ENCODE data around the gene ARL4A. TPM values are rescaled to one million over a fixed set of nuclear protein-coding genes. Genes with fewer than 3 reads are reported as not detected.

The ARL4A gene
- total and polyA plus RNA-seq, 2 of the 8 experiments (the other 6 are each of a cell fraction or from before 2014, with no cell fraction given) = 14.5 to 29.2 TPM

DNA sequence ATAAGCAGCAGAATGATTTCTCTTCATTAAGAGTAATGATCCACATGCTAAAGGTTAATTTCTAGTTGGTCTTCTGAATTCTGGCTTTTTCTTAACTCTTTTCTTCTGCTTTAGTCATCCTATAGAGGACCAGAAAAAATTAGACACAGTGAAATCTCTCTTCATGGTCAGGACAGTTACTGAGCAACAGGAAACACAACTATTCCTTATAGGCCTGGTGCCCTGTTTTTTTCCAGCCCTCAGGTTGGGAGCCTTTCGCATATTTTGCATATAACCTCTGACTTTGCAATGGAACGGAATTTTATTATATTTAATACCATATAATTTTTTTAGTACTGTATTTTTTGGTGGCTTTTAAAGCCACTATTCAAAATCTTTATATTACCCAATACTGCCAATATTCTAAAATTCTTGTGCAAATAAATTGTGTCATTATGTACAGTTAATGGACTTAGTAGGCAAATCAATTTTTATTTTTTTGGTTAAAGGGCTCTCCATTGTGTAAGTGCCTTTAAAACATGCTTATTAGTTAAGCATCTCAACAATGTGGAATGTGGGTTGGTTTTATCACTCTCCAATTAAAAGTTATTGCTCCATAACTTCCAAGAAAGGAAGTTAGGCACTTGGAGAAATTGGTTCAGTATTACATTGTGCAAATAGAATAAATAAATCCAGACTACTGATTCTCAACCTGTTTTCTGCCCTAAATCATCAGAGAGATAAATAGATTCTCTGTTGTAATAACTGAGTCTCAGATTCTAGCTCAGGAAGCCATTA lies 22.5 kb downstream of the ARL4A start:
- Histone ChIP-seq H2AK5ac (ENCODE audit: low read depth, low read length) (no peak overlapping the region), H3K56ac (replicated peaks; ENCODE audit: insufficient read length, low read depth, low read length) (no peak overlapping the region), H2AFZ (ENCODE audit: low read length) (no peak overlapping the region), H2BK15ac (ENCODE audit: low read length) (no peak overlapping the region), H3K4ac (replicated peaks; ENCODE audit: insufficient read length, low read depth, low read length) (no peak overlapping the region), H3K36me3 (ENCODE audit: control insufficient read depth in 2 of 4, insufficient read depth in 4 of 4, low read length in 3 of 4) (no peaks in the 10 kb centered on the region), H4K8ac (ENCODE audit: extremely low read depth, insufficient read depth, low read length) (no peak overlapping the region), H3K14ac (ENCODE audit: insufficient read length) (no peak overlapping the region), H3K18ac (ENCODE audit: extremely low read depth, low read length) (no peak overlapping the region), H3K79me1 (ENCODE audit: low read depth, low read length) (no peaks in the 10 kb centered on the region), H4K91ac (replicated peaks; ENCODE audit: insufficient read length, low read length) (no peak overlapping the region), H3K27me3 (replicated peaks in 1 of 4; ENCODE audit: control insufficient read depth in 3 of 4, extremely low read depth in 1 of 4, insufficient read depth in 3 of 4, low read length in 3 of 4) (no peaks in the 10 kb centered on the region), H2BK12ac (ENCODE audit: low read depth, low read length) (no peak overlapping the region), H3K4me1 (replicated peaks in 1 of 4; ENCODE audit: control insufficient read depth in 3 of 4, insufficient read depth in 4 of 4, low read length in 3 of 4) (peaks cover 0 to 7% (median 2%) of the 10 kb centered on the region in 4 experiments; a peak in 2 of 7 replicates), H3K27ac (ENCODE audit: low read depth, low read length) (no peak overlapping the region), H2BK120ac (replicated peaks; ENCODE audit: low read depth, low read length) (no peak overlapping the region), H3K4me3 (ENCODE audit: extremely low read depth in 1 of 4, insufficient read depth in 2 of 4, low read depth in 3 of 4, low read length in 4 of 4) (no peak overlapping the region), H3K4me2 (ENCODE audit: insufficient read depth in 1 of 2, low read depth in 2 of 2, low read length in 2 of 2) (no peak overlapping the region), H3K9me3 (ENCODE audit: insufficient read depth in 2 of 2, low read depth in 1 of 2, low read length in 1 of 2) (no peaks in the 10 kb centered on the region), H3K9ac (replicated peaks in 1 of 4; ENCODE audit: extremely low read depth in 1 of 4, low read depth in 3 of 4, low read length in 3 of 4) (no peak overlapping the region), H4K20me1 (replicated peaks in 1 of 2; ENCODE audit: control insufficient read depth in 1 of 2, insufficient read depth in 2 of 2, low read length in 2 of 2) (no peaks in the 10 kb centered on the region), H3K79me2 (ENCODE audit: control insufficient read depth in 1 of 2, insufficient read depth in 2 of 2, low read length in 2 of 2) (no peaks in the 10 kb centered on the region), H3K23ac (ENCODE audit: insufficient read length) (no peak overlapping the region), H2BK5ac (ENCODE audit: low read depth, low read length) (no peak overlapping the region), H2BK20ac (ENCODE audit: low read length) (no peak overlapping the region), H4K5ac (ENCODE audit: insufficient read length, low read depth, low read length) (no peak overlapping the region), H3K23me2 (ENCODE audit: low read depth, low read length) (no peaks in the 10 kb centered on the region)
- WGBS, 2 experiments (ENCODE audit: extremely low coverage in 1 of 2, insufficient coverage in 1 of 2, insufficient read length in 1 of 2, insufficient replicate concordance in 2 of 2, low coverage in 1 of 2, low lambda C conversion rate in 2 of 2, missing lambda C conversion rate in 1 of 2) = 94% methylated on average over 2 of the region's 2 CpGs; no CpG with 5 or more reads in 1 of the 2 experiments
- CTCF ChIA-PET (ENCODE audit: partially characterized antibody) = interaction anchor here (1.4 kb wide), 1 partner anchor 24 kb away, joined by 4 read pairs; no protein-coding TSS in a partner anchor
- FAIRE-seq (no peak), DNase-seq (ENCODE audit: low read depth in 1 of 2, low spot score in 2 of 2) (no peak)
- POLR2A ChIA-PET (ENCODE audit: partially characterized antibody) = interaction anchor here (1.3 kb wide), 1 partner anchor 23 kb away, joined by 4 read pairs; the partner anchor contains the start of gene ARL4A
- TF ChIP-seq, protein P1, sequence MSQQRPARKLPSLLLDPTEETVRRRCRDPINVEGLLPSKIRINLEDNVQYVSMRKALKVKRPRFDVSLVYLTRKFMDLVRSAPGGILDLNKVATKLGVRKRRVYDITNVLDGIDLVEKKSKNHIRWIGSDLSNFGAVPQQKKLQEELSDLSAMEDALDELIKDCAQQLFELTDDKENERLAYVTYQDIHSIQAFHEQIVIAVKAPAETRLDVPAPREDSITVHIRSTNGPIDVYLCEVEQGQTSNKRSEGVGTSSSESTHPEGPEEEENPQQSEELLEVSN (IDR thresholded peaks at IDR 0.05) = no peak
- TF ChIP-seq CBX8 (IDR thresholded peaks at IDR 0.05; ENCODE audit: borderline replicate concordance, low read depth, low read length) (no peak), PHF8 (conservative IDR thresholded peaks at IDR 0.05; ENCODE audit: low read depth, low read length) (no peak), EZH2 (IDR thresholded peaks at IDR 0.05; ENCODE audit: low read depth, low read length, severe bottlenecking) (no peak), SP4 (IDR thresholded peaks at IDR 0.05; ENCODE audit: low read length) (no peak), HDAC6 (IDR thresholded peaks at IDR 0.05; ENCODE audit: low read depth, low read length) (no peak), MAFK (IDR thresholded peaks at IDR 0.05; ENCODE audit: low read depth, low read length) (no peak), CHD2 (IDR thresholded peaks at IDR 0.05; ENCODE audit: low read length) (no peak), RNF2 (IDR thresholded peaks at IDR 0.05; ENCODE audit: borderline replicate concordance, low read depth, low read length, missing control alignments, poor library complexity, severe bottlenecking) (no peak), POLR2A (IDR thresholded peaks at IDR 0.05; ENCODE audit: control extremely low read depth in 1 of 2, low read depth in 2 of 2, low read length in 2 of 2) (no peak), NRF1 (IDR thresholded peaks at IDR 0.05; ENCODE audit: low read depth, low read length) (no peak), SIX5 (IDR thresholded peaks at IDR 0.05; ENCODE audit: low read depth, low read length) (no peak), ASH2L (IDR thresholded peaks at IDR 0.05; ENCODE audit: low read length) (no peak)

All from H1 (cell line).